HG02623 (cell line): ENCODE measurements around the gene NSUN2.
"Not testable (repeated sequence)": the region's sequence is repeated elsewhere in the genome, so short reads cannot be mapped to it uniquely, and the experiment has no call there.

Experiments used
- ATAC-seq: cut with Tn5 transposase; IDR thresholded peaks from one replicate; pipeline ENCODE4 v1.9.1; 2021; ENCODE audit warnings: moderate library complexity; ENCODE audit not compliant: unreplicated experiment

Gene NSUN2

DNA sequence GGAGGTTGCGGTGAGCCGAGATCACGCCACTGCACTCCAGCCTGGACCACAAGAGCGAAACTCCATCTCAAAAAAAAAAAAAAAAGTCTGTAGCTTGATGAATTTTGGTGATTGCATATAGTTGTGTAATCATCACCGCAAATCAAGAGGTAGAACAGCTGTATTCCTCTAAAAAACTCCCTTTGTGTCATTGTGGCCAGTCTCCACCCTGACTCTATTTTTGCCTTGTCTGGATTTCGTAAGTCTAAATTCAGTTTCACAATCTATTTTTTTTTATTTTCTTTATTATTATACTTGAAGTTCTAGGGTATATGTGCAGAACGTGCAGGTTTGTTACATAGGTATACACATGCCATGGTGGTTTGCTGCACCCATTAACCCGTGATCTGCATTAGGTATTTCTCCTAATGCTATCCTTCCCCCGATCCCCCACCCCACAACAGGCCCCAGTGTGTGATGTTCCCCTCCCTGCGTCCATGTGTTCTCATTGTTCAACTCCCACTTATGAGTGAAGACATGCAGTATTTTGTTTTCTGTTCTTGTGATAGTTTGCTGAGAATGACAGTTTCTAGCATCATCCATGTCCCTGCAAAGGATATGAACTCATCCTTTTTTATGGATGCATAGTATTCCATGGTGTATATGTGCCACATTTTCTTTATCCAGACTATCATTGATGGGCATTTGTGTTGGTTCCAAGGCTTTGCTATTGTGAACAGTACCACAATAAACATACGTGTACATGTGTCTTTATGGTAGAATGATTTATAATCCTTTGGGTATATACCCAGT, 12.9 kb upstream of the NSUN2 start:
- ATAC-seq: not testable (repeated sequence)

DNA sequence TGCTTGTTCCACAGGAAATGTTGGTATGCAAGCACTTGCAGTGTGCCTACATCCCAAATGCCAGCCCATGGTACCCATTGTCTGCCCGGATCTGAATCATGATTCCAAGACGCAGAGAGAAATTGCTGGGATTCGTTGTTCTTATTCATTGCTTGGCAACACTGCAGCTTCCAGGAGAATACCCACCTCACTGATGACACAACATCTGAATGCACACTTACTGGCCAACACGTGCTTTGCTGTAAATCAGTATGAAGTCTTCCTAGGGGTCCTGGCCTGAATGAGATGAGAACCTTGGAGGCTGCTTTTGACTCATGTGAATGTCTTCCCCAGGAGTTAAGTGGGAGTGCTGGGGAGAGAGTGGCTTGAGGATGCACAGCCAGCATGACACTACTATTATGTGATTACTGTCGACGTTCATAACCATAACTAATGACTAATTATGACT, 12.0 kb upstream of the NSUN2 start:
- no peak for ATAC-seq

DNA sequence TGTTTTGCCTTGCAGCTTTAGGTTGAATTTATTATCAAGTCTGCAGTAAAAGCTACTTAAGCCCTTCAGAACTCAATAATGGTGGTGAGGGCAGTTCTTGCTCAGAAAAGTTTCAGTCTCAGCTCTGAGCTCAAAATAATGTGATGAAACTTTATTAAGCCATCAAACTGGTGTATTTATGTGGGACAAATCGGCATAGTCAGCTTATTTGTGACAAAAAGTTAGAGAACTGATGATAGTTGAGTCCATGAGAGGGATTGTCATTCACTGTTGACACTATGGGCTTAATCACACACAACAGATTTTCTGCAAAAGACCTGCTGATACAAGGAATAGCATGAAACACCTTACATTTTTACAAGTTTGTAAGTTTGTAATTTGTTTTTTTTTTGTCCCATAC, 9.8 kb upstream of the NSUN2 start:
- no peak for ATAC-seq

DNA sequence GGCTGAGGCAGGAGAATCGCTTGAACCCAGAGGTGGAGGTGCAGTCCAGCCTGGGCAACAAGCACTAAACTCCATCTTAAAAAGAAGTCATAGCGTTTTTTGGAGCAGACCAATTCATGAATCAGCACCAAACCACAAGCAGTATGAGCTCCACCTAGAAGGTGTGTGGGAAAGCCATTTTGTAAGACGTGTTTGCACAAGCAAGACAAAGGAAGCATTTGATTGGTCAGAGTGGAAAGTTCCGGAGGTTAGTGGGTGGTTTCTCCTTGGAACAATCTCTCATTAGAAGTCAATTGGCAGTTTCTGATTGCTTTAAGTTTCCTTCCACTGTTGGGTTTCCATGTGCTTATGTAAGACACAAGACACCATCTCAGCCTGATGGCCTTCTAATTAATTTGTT, 5.4 kb upstream of the NSUN2 start:
- no peak for ATAC-seq

DNA sequence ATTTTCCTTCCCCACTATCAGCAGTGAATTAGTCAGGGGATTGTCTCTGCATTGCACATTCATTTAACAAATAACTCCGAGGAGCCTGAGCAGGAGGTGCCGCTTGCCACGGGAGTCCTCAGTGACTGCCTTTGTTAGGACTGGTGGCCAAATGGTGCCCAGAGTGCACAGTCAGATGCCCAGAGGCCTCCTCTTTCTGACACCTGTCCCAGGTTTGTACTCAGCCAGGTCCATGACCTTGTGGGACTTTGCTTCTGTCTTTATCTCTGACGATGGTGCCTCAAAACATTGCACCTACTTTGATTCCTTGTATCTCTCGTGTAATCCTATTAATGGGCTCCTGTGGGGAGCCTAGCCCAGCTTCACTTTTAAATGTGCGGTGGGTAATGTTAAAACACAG, 4.7 kb upstream of the NSUN2 start:
- ATAC-seq: no peak

DNA sequence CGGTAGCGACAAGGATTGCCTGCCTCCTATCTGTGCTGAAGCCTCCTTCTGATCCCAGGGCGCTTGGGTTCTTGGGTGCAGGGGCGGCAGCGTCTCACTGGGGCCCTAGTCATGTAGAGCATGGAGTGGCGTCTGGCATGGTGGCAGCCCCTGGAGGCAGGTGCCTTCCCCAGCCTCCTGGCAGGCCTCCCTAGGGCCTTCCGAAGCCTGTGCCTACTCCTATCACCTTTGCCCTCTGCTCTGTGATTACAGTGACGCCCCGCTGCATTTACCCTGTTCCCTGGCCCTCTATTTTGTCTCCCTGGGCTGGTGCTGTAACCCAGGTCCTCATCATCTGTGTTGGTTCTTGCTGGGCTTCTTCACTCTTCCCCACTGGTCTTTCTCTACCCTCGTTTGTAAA, 4.2 kb upstream of the NSUN2 start:
- no peak for ATAC-seq

DNA sequence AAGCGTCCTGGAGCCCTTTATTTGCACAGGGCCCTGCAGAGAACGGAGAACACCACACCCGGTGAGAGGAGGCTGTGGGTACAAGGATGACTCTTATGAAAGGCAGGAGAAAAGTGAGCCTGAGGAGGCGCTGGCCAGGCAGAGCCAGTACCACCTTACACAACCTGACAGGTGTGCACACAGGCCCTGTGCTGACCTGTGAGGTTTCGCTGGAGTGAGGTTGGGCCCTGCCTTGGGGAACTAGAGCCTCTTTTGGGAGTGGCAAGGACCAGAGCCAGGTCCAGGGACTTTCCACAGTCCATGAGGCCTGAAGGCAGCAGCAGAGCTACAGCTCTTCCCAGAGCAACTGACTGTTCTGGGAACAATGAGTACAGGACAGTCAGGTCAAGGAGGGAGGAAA, 3.4 kb upstream of the NSUN2 start:
- no peak for ATAC-seq

DNA sequence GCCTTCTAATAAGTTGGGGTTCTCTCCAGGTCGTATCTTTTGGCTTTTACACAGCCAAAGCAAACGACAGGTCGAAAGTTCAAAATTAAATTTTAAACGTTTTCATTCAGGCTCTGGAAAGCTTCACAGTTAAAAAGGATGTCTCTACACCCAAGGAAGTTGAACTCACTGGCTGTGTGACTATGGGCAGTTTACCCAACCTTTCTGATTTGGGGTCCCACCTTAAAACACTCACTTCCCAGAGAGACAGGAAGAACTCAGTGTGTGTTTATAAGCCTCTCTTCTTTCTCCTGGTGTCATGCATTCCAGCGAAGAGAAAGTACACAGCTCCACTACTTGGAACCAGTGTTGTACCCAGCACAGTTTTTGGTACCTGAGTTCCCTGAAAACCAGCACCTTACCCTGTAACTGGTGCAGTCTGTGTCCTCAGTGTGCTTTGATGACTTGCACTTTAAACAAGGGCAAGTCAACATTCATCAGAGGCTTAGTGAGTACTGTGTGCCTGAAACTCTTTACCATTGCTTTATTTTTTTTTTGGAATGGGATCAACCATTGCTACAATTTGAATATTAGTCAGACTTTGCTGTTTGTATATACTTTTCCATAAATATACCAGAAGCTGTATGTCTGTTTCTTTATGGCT, 2.1 kb upstream of the NSUN2 start:
- no peak for ATAC-seq

DNA sequence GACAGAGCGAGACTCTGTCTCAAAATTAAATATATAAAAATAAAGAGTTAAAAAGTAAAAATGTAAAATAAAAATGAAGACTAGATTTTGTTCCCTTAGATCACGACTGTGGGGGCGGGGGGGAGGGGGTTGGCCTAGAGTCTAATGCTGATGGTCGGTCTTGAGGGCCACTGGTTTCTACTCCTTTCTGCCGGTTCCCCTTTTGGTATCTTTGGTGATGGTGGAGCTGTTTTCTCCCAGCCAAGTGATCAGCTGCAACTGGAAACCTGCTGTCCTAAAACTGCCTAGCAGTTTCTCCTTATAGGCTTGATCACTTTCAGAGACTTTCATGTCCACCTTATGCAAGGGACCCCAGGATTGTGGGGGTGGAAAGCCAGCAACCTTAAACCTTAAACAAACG, 1.5 kb upstream of the NSUN2 start:
- no peak for ATAC-seq

DNA sequence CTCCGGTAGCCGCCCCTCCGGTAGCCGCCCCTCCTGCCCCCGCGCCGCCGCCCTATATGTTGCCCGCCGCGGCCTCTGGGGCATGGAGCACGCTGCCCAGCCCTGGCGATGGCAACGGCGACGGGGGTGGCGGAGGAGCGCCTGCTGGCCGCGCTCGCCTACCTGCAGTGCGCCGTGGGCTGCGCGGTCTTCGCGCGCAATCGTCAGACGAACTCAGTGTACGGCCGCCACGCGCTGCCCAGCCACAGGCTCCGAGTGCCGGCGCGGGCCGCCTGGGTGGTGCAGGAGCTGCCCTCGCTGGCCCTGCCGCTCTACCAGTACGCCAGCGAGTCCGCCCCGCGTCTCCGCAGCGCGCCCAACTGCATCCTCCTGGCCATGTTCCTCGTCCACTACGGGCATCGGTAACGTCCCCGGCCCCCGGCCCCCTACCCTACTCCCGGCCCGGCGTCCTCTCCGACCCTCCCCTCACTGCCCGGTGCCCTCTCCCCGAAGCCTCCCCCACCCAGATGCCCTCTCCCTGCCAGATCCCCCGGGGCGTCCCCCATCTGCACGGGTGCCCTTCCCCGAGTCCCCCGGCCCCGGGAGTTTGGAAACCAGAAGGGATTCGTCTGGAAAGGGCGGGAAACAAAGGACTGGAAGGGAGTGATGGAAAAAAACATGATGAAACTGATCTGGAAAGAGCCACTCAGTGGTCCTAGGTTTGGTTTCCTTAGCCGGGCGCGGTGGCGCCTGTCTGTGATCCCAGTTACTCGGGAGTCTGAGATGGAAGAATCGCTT, 813 bp upstream of the NSUN2 start:
- ATAC-seq: peak; percentile 44

DNA sequence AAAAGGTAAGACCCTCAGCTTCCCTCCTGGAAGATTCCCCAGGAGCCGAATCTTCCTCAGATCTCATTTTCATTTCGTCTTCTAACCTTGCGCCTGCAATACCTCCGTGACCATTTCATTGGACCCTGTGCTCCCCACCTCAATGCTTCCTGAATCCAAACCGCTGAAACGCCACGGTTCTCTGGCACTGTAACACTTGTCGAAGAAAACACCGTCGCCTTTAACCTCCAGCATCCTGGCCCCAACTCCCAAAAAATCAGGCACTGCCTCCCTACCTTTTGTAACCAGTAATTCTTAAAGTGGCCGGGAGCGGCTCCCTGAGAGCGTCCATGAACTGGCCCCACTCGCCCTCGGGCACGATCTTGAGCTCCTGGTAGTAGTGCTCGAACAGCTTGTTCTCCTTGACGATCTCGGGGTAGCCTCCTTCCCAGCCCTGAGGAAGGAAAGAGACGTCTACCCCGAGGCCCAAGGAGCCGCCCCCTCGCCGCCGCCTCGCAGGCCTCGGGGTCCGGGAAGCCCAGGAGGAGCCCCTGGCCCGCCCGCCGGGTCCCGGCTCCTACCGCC, 438 bp downstream of the NSUN2 start:
- peak; percentile 15 for ATAC-seq

DNA sequence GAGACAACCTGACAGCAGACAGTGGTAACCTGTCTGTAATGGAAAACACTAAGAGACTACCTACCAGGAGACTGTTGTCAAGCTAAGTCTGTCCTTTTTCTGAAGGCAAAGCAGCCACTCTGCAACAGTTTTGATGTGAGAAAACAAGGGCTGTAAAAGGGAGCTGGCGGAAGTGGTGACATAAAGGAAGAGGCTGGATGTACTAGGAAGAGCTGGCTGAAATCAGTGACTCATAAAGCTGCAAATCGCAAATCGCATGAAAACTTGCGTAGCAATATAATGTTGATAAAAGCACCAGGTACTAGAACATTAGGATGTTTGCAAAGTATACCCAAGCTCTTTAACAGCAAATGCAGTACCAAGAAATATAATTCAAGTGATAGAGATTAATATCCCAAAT, 1.4 kb downstream of the NSUN2 start:
- no peak for ATAC-seq

DNA sequence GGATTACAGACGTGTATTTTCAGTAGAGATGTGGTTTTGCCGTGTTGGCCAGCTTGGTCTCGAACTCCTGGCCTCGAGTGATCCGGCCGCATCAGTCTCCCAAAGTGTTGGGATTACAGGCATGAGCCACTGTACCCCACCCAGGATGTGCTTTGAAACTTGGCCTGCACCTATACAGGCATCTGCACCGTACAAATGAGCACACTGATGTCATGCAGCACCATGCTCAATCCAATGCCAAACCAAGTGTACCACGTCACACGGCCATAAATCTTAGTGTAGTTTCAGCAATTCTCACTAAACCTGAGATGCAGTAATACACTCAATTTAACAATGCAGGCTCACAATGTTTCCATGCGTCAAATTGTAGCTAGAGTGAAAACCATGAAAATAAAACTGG, 6.3 kb downstream of the NSUN2 start:
- ATAC-seq: no peak

DNA sequence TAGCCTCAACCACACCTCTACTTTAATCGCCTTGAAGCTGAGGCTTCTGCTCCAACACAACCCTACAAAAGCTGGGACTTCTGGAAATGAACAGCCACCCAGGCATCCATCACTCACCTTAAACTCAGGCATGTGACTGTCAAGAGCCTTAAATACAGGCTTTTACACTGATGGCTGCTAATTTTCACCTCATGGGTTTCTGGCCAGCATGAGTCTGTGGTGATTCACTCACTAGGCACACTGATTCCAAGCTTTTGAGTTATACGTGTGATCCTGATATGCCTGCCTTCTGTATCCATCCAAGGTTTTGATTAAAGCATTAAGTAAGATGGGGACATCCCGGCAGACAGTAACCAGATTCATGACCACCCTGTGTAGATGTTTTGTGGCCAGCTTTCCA, 8.9 kb downstream of the NSUN2 start:
- no peak for ATAC-seq

DNA sequence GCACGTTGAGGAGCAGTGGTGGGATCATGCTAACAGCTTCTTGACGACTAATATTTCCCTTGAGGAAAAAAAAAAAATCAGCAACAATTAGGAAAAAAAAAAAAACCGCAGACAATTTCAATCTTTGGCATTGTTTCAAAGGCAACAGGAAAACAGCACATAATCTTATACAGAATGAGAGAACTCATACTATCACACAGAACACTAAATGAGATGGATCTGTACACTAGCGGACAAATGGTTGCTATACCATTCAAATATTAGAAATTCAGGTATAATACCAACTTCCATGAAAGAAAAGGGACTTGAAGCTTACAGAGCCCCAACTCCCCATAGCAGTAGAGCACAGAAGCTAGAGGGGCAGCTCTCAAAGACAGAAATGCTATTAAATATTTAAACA, 9.6 kb downstream of the NSUN2 start:
- no peak for ATAC-seq

DNA sequence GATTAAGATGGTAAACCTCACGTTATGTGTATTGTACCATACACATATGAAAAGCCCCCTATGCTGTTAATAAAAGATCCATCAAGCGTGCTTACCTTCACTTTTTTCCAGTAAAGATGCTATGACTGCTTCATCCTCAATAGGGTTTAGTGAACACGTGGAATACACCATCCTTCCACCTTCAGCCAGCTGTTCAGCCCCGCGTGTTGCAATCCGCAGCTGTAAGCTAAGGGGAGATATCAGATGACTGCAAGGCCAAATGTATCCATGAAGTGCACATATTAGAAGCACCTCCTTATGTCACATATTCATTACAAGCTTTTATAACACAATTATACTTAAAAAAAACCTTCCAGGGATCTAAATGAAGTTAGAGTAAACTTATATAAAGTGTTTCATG, 16.2 kb downstream of the NSUN2 start:
- ATAC-seq: no peak

DNA sequence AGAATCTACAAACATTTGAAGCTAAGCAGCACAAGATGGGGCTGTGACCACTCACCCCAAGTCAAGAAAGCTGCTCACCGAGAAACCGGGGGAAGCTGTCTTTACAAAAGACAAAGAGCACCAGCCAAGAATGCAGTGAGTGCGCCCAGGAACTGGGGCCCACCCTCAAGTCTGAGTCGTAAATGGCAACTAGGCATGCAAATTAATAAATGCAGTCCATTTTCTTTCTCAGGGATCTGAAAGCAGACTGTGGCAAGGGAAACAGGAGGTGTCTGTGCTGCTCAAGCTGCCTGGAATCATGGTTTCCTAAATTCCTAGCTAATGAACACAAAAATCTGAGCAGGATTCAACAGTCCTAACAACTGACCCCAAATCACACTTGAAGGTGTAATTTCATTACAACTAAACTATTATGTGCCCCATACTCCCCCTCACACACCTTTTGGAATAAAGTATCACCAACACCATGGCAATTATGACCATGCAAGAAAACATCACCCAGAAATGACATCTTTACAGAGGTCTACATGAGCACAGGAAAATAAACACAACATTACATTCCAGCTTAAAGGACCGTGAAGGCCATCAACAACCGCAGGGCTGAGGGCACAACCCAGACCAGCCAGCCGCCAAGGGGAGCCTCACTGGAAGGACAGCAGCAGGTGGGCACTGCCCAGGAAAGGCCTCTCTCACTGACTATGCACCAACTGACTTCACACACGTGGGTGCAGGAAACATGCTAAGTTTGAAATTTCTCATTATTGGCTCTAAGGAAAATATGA, 17.6 kb downstream of the NSUN2 start:
- no peak for ATAC-seq

DNA sequence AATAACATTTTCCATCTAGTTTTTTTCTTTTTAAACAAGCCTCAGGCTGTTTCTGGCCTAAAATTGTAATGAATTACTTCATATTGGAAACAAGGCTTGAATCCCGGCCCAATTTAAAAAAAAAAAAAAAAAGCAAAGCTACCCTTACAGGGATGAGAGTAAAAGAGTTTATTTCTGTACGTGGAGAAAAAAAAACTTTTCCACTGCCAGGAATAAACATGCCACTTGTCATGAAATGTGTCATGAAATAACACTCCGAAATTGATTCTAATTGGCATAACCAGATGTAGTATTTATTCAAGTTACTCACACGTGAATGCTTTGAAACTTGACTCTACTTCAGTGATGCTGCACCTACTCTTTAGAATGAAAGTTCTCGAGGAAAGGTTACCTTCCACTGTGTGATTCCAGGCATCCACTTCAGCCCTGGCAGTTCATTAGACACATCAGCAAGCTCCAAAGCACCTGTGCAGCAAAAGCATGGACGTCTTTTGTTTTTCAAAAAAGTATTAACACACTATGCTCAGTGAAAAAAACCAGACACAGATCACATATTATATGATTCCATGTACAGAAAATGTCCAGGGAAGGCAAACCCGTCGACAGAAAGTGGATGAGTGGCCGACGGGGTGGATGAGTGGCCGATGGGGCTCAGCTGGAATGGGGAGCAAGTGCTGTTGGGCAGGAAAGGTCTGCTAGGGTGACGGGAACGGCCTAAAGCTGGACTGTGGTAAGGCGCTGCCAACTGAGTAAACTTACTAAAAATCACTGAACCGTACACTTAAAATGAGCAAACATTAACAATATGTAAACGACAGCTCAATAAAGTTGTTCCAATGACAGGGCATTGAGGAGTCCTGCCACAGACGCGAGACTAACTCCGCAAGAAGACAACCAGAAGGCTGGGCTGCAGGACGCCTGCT, 21.2 kb downstream of the NSUN2 start:
- ATAC-seq: no peak

DNA sequence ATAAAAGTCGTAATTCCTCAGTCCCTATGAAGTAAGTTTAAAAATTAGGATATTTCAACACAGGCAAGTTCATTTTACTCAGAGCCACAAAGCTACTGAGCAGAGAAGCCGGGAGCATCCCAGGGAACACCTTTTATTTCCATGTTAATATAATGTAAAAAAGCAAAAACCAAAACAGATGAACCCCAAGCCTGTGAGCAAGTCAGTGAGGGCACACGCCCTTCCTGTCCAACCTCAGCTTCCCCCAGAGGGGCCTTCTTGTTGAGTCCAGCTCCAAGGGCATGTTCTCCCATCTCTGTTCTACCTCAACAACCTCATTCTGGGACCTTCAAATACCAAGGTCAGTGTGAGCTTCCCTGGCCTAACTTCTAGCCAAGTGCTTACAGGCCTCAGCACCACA, 24.8 kb downstream of the NSUN2 start:
- no peak for ATAC-seq

DNA sequence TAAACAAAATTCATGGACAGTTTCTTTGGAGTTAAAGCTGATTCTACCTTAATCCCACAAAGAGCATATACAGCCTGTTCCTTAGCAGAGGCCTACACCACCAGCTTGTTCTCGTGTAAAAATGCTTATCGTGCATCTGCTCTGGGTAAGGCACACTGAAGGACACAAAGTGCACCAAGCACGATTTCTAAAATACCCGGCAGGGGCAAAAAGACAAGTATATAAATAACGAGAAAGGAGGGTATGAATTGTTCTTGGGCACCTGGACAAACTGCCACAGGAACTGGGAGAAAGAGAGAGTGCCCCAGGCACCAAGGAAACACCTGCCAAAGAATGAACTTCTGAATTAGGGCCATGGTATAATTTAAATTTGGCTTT, 25.3 kb downstream of the NSUN2 start:
- no peak for ATAC-seq
